K562 (cell line): Measurements from ENCODE around the gene AP2S1. TPM values are rescaled to one million over a fixed set of nuclear protein-coding genes. Genes with fewer than 3 reads are reported as not detected.
A peak's percentile ranks its signal among the peaks of the same experiment; 100 is the strongest.

Experiments
- ATAC-seq: fragments of 200-7000 bp; cut with Tn5 transposase; 3 replicates; pipeline ENCODE4 v1.9.1; 2020; ENCODE audit warnings: moderate library complexity
- BruUV-seq: library from RNA; stranded (reverse); fragments of 400-500 nt; replicated peaks from 2 replicates; lab custom pipeline; 2021; lab: Mats Ljungman, UMichigan
- CTCF ChIA-PET: fragments of 300-600 bp; formaldehyde crosslinking; extraction: SDS; loops from one replicate; lab custom pipeline; 2021; ENCODE audit warnings: low intra/inter-chr PET ratio; lab: Yijun Ruan, JAX
- POLR2A ChIA-PET: fragments of 300-600, 350-650 bp; sonication (Branson Sonifier 250); formaldehyde crosslinking; extraction: SDS; loops from one replicate; lab custom pipeline; 2021; ENCODE audit warnings: antibody characterized with exemption, inconsistent platforms; lab: Yijun Ruan, JAX
- DNase-seq, 4 experiments: peaks; one replicate each; pipeline versions ENCODE4 v3.0.0 to v3.0.0-alpha.2; 2011 to 2018; ENCODE audit warnings: low spot score in 3 of 4, mixed read lengths in 3 of 4; ENCODE audit errors: extremely low read depth in 1 of 4
- FAIRE-seq: peaks from 2 replicates; lab custom pipeline; 2011; peaks lifted over from hg19 to GRCh38; lab: Jason Lieb, UNC
- H2AFZ ChIP-seq: 2 replicates; pipeline ENCODE4 v1.6.0; 2011; ENCODE audit warnings: low read depth, low read length, control low read depth, inconsistent platforms
- H3K27ac ChIP-seq: fragments of 200-600 bp; 3 replicates; pipeline ENCODE4 v1.8.0; 2011; ENCODE audit warnings: low read depth, mild to moderate bottlenecking, control low read depth, inconsistent platforms, low read length, moderate library complexity, mixed read lengths; ENCODE audit errors: extremely low read depth
- H3K27me3 ChIP-seq, 2 experiments: fragments of 300-600 bp in 1 of 2; 2 replicates in 1 of 2; 3 replicates in 1 of 2; pipeline versions ENCODE4 v1.6.0 to v1.8.0; 2011; ENCODE audit warnings: inconsistent platforms in 2 of 2, low read length in 2 of 2, mild to moderate bottlenecking in 1 of 2, mixed read lengths in 1 of 2, moderate library complexity in 1 of 2; ENCODE audit not compliant: control insufficient read depth in 2 of 2, insufficient read depth in 2 of 2
- H3K36me3 ChIP-seq: fragments of 300-600 bp; 3 replicates; pipeline ENCODE4 v1.8.0; 2011; ENCODE audit warnings: mild to moderate bottlenecking, low read length, inconsistent platforms; ENCODE audit not compliant: control insufficient read depth, insufficient read depth
- H3K4me1 ChIP-seq, 2 experiments: fragments of 200-600 bp in 1 of 2; replicated peaks in 1 of 2; 2 replicates in 1 of 2; 3 replicates in 1 of 2; pipeline versions ENCODE4 v1.5.1 to v1.8.0; 2011; ENCODE audit warnings: inconsistent platforms in 2 of 2, low read length in 2 of 2, mild to moderate bottlenecking in 1 of 2, mixed read lengths in 1 of 2, moderate library complexity in 1 of 2; ENCODE audit not compliant: control insufficient read depth in 2 of 2, insufficient read depth in 2 of 2
- H3K4me2 ChIP-seq: 2 replicates; pipeline ENCODE4 v1.6.1; 2011; ENCODE audit warnings: low read length, control low read depth, inconsistent platforms, mixed read lengths; ENCODE audit not compliant: insufficient read depth
- H3K4me3 ChIP-seq: fragments of 200-600 bp; sonication (generic), shearing (Covaris generic); 2 replicates; pipeline ENCODE4 v1.5.1; 2016; ENCODE audit warnings: control low read depth, inconsistent platforms
- H3K79me2 ChIP-seq: fragments of 200-600 bp; 3 replicates; pipeline ENCODE4 v1.8.0; 2011; ENCODE audit warnings: low read length, inconsistent platforms; ENCODE audit not compliant: control insufficient read depth, insufficient read depth
- H3K9ac ChIP-seq, 2 experiments: 2 replicates each; pipeline versions ENCODE4 v1.6.0 to v1.6.1; 2011; ENCODE audit warnings: low read depth in 2 of 2, low read length in 2 of 2, control low read depth in 1 of 2, inconsistent platforms in 1 of 2, mild to moderate bottlenecking in 1 of 2, mixed read lengths in 1 of 2; ENCODE audit not compliant: insufficient read depth in 1 of 2
- H3K9me1 ChIP-seq: one replicate; pipeline ENCODE4 v1.6.0; 2011; ENCODE audit warnings: inconsistent platforms, mild to moderate bottlenecking, low read length, moderate library complexity; ENCODE audit not compliant: control insufficient read depth, insufficient read depth
- H3K9me3 ChIP-seq: replicated peaks from 2 replicates; pipeline ENCODE4 v1.5.1; 2011; ENCODE audit warnings: low read depth, low read length, inconsistent platforms; ENCODE audit not compliant: control insufficient read depth, insufficient read depth
- H4K20me1 ChIP-seq: replicated peaks from 2 replicates; pipeline ENCODE4 v1.6.1; 2011; ENCODE audit warnings: low read length, inconsistent platforms, mixed read lengths; ENCODE audit not compliant: control insufficient read depth, insufficient read depth
- ELF1 ChIP-seq: fragments of 200-800 bp; sonication (Bioruptor generic); IDR thresholded peaks from 2 replicates; pipeline ENCODE4 v1.6.1; 2016; ENCODE audit warnings: missing genetic modification characterization, missing compliant biosample characterization
- GATA2 ChIP-seq: sonication (generic); formaldehyde crosslinking; IDR thresholded peaks from 2 replicates; pipeline ENCODE4 v1.4.0; 2020; ENCODE audit warnings: mild to moderate bottlenecking, missing genetic modification reagents
- HIVEP1 ChIP-seq: fragments of 250-450 bp; sonication (Bioruptor Pico); IDR thresholded peaks from 2 replicates; pipeline ENCODE4 v1.4.0; 2020; ENCODE audit warnings: mild to moderate bottlenecking
- KLF1 ChIP-seq: fragments of 450-650 bp; IDR thresholded peaks from 2 replicates; pipeline ENCODE4 v1.6.1; 2016; ENCODE audit warnings: missing genetic modification characterization, missing compliant biosample characterization
- SAFB ChIP-seq: fragments of 200-400 bp; formaldehyde crosslinking; IDR thresholded peaks from 2 replicates; pipeline ENCODE4 v1.6.1; 2017; ENCODE audit warnings: low read depth, low read length, borderline replicate concordance
- SIN3A ChIP-seq, 2 experiments: fragments of 150-350 bp in 1 of 2; IDR thresholded peaks; 2 replicates each; pipeline ENCODE4 v1.6.1; 2011 to 2016; ENCODE audit warnings: borderline replicate concordance in 2 of 2, low read depth in 2 of 2, low read length in 2 of 2, mild to moderate bottlenecking in 2 of 2, moderate library complexity in 2 of 2; ENCODE audit not compliant: control insufficient read depth in 1 of 2
- SIRT6 ChIP-seq: IDR thresholded peaks from one replicate; pipeline ENCODE4 v1.6.1; 2012; ENCODE audit warnings: low read depth, mild to moderate bottlenecking, control low read depth, inconsistent platforms, low read length, moderate library complexity
- SMAD1 ChIP-seq: fragments of 150-350 bp; IDR thresholded peaks from 2 replicates; pipeline ENCODE4 v1.6.1; 2014; ENCODE audit warnings: low read length, low read depth; ENCODE audit not compliant: partially characterized antibody
- TCF3 ChIP-seq: sonication (generic); formaldehyde crosslinking; IDR thresholded peaks from 2 replicates; pipeline ENCODE4 v1.4.0; 2020; ENCODE audit warnings: mild to moderate bottlenecking, missing genetic modification reagents
- ZNF175 ChIP-seq: fragments of 200-800 bp; sonication (Bioruptor generic); IDR thresholded peaks from 2 replicates; pipeline ENCODE4 v1.6.1; 2016; ENCODE audit warnings: low read depth, mild to moderate bottlenecking, missing genetic modification characterization, missing compliant biosample characterization
- ZNF778 ChIP-seq: fragments of 450-650 bp; formaldehyde crosslinking; IDR thresholded peaks from 2 replicates; pipeline ENCODE4 v1.4.0; 2020; ENCODE audit warnings: mild to moderate bottlenecking, moderate library complexity
- WGBS: fragments of 100-300 bp; shearing (Covaris generic); methylation state at CpG from one replicate; pipeline ENCODE4 v1.1.6; 2016; ENCODE audit warnings: low coverage, mixed read lengths; ENCODE audit not compliant: insufficient coverage; ENCODE audit errors: missing lambda C conversion rate; 5-methylcytosine and 5-hydroxymethylcytosine counted together
- in situ Hi-C: fragments of 300-500 bp; cut with MboI; formaldehyde crosslinking; loops from 4 replicates; pipeline ENCODE4 v1.15.0; 2018; ENCODE audit warnings: inconsistent platforms, mixed read lengths
- intact Hi-C: fragments of 100-400 bp; cut with micrococcal nuclease; formaldehyde crosslinking; loops from 2 replicates; pipeline ENCODE4 v1.14.2; 2022
- polyA plus RNA-seq, 8 experiments: library from polyadenylated mRNA; depleted of rRNA in 4 of 8; stranded (reverse) in 5 of 8; unstranded in 3 of 8; fragments of >200 nt; fragmentation: Nextera tagmentation in 2 of 8; fragmentation: Illumina TruSeq in 1 of 8; extraction: Ambion mirVana in 2 of 8; extraction: Trizol in 1 of 8; gene quantifications; 2 replicates each; pipeline versions ENCODE4 v1.2.1 to v1.2.3, GENCODE V29; 2011 to 2014; ENCODE audit warnings: inconsistent platforms in 1 of 8, missing spikeins in 1 of 8
- total RNA-seq, 7 experiments: library from RNA; depleted of rRNA in 6 of 7; stranded (reverse); fragments of >200 nt in 6 of 7; fragmentation: Illumina TruSeq in 2 of 7; extraction: Trizol in 2 of 7; gene quantifications; 2 replicates each; pipeline versions ENCODE4 v1.2.1 to v1.2.3, GENCODE V29; 2011 to 2021; ENCODE audit warnings: low replicate concordance in 1 of 7
- TF ChIP-seq, protein P1 (sequence below): fragments of 450-650 bp; IDR thresholded peaks from 2 replicates; pipeline ENCODE4 v1.6.1; 2017; ENCODE audit warnings: antibody characterized with exemption
- TF ChIP-seq, protein P2 (sequence below): IDR thresholded peaks from 3 replicates; pipeline ENCODE4 v1.6.1; 2011; ENCODE audit warnings: borderline replicate concordance, mild to moderate bottlenecking, moderate library complexity; ENCODE audit not compliant: insufficient read length; ENCODE audit errors: extremely low read depth

Gene AP2S1
- total and polyA plus RNA-seq, 9 of the 15 experiments (the other 6 are each of a cell fraction or from before 2014, with no cell fraction given), result 32.4 to 294 (median 136) TPM

DNA sequence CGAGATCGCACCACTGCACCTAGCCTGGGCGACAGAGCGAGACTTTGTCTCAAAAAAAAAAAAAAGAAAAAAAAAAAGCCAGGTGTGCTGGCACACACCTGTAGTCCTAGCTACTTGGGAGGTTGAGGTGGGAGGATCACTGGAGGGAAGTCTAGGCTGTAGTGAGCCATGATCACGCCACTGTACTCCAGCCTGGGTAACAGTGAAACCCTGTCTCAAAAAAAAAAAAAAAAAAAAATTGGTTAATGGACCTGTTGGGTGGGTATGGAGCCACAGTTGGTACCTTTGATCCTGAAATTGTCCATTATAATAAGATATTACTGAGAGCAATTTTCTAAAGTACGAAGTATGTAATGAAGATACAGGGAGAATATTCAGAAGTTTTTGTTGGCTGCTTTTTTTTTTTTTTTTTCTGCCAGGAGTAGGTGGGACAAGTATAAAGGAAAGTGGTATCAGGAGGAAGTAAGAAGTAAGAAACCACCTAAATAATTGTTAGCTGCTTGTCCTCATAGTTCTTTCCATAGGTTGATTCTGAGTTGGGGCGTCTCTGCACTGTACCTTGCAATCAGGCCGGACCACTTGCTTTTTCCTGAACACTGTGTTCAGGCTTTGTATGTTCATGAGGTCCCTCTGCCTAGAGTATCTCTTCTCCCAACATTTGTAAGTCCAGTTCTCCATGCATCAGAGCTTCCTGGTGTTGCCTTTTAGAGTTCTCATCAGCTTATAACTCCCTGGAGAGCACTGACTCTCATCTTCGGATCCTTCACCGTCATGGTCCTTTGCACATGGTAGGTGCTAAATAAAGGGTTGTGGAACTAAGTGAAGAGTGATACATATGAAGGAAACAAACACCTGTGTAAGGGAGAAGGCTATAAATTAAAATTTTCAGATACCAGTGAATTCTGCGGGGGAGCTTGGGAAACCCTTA, 41.9 kb upstream of the AP2S1 start (continued):
- TF ChIP-seq ZNF778 (CRISPR knock-in tag) (no peak), TCF3 (CRISPR knock-in tag) (no peak), ELF1 (no peak), KLF1 (tag) (no peak), SIRT6 (no peak)
- TF ChIP-seq, protein P1, sequence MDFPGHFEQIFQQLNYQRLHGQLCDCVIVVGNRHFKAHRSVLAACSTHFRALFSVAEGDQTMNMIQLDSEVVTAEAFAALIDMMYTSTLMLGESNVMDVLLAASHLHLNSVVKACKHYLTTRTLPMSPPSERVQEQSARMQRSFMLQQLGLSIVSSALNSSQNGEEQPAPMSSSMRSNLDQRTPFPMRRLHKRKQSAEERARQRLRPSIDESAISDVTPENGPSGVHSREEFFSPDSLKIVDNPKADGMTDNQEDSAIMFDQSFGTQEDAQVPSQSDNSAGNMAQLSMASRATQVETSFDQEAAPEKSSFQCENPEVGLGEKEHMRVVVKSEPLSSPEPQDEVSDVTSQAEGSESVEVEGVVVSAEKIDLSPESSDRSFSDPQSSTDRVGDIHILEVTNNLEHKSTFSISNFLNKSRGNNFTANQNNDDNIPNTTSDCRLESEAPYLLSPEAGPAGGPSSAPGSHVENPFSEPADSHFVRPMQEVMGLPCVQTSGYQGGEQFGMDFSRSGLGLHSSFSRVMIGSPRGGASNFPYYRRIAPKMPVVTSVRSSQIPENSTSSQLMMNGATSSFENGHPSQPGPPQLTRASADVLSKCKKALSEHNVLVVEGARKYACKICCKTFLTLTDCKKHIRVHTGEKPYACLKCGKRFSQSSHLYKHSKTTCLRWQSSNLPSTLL, result no peak

DNA sequence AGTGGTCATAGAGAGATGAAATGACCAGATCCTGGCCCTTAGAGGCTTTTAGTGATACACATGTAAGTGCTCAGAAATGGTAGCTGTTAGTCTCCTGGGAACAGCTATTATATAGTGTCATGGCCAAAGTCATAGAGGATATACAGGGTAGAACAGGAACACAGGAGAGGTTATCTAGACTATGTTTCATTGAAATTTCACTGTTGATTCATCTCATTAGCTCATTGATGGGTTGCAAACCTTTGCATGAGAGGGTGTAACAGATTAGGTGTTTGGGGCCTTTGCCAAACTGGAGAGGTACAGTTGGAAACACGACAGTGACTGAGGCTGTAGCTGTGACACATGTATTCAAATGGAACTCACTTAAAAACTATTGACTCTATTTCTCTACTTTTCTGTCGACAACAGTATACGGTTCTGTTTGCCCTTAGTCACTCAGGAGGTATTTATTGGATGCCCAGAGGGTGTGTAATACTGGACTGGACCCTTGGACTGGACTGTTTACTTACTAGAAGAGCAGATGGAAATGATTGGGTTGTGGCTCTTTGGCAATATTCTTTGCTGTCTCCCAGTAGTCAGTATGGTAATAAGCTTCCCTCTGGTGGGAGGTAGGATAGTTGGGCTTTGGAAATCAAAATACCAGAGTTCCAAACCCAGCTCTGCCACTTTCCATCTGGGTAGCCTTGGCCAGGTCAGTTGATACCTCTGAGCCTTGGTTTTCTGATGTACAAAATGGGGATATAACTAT, 40.0 kb upstream of the AP2S1 start:
- peaks cover 0 to 29% of the 10 kb centered on the region in 2 experiments; a peak in 2 of 5 replicates for H3K4me1 ChIP-seq
- FAIRE-seq, result peak; percentile 57
- ATAC-seq, result peak; percentile 67
- 0 out of 2 replicates have a peak, but pooled peaks have one; percentile 46 for TF ChIP-seq ZNF175
- TF ChIP-seq GATA2 (CRISPR knock-in tag), result no peak
- no peak for TF ChIP-seq HIVEP1 (CRISPR knock-in tag)
- no peak for TF ChIP-seq SAFB
- TF ChIP-seq SMAD1, result no peak
- TF ChIP-seq SIN3A (IDR thresholded peaks at IDR 0.05; ENCODE audit: borderline replicate concordance in 2 of 2, control insufficient read depth in 1 of 2, low read depth in 2 of 2, low read length in 2 of 2), result 0 out of 4 replicates have a peak, but pooled peaks of 1 of the 2 experiments have one; percentile 13
- TF ChIP-seq, protein P2, sequence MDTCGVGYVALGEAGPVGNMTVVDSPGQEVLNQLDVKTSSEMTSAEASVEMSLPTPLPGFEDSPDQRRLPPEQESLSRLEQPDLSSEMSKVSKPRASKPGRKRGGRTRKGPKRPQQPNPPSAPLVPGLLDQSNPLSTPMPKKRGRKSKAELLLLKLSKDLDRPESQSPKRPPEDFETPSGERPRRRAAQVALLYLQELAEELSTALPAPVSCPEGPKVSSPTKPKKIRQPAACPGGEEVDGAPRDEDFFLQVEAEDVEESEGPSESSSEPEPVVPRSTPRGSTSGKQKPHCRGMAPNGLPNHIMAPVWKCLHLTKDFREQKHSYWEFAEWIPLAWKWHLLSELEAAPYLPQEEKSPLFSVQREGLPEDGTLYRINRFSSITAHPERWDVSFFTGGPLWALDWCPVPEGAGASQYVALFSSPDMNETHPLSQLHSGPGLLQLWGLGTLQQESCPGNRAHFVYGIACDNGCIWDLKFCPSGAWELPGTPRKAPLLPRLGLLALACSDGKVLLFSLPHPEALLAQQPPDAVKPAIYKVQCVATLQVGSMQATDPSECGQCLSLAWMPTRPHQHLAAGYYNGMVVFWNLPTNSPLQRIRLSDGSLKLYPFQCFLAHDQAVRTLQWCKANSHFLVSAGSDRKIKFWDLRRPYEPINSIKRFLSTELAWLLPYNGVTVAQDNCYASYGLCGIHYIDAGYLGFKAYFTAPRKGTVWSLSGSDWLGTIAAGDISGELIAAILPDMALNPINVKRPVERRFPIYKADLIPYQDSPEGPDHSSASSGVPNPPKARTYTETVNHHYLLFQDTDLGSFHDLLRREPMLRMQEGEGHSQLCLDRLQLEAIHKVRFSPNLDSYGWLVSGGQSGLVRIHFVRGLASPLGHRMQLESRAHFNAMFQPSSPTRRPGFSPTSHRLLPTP, result no peak

More for the DNA sequence above, 40.0 kb upstream of the AP2S1 start:
- Histone ChIP-seq H3K9me3 (no peaks in the 10 kb centered on the region), H3K36me3 (no peaks in the 10 kb centered on the region; the same call in 2 of the 3 replicates), H3K4me2 (peak overlapping the region; percentile 13; the same call in 1 of the 2 replicates), H3K9ac (no peak overlapping the region), H3K4me3 (no peak overlapping the region), H3K79me2 (peaks cover 65% of the 10 kb centered on the region), H3K27ac (no peak overlapping the region), H2AFZ (no peak overlapping the region), H4K20me1 (no peaks in the 10 kb centered on the region), H3K9me1 (no peaks in the 10 kb centered on the region), H3K27me3 (no peaks in the 10 kb centered on the region)
- CTCF ChIA-PET, result no interaction called here
- WGBS, result 8% methylated on average over 3 of the region's 3 CpGs
- DNase-seq, result no peak
- intact Hi-C loops (no loop called here), in situ Hi-C loops (no loop called here)
- POLR2A ChIA-PET, result interaction anchor here (0.7 to 1.4 kb wide), 4 partner anchors 10 to 30 kb away, joined by 3 to 7 read pairs (median 4); no protein-coding TSS in a partner anchor
- no TSS peak for BruUV-seq
